Loucy (cell line): ENCODE results near the gene PCYT1A.
"Not testable (repeated sequence)": the region's sequence is repeated elsewhere in the genome, so short reads cannot be mapped to it uniquely, and the experiment has no call there.

Source experiments
- H2AFZ ChIP-seq: fragments of 200-600 bp; sonication (generic); 2 replicates; pipeline ENCODE4 v1.6.0; 2016; ENCODE audit warnings: antibody characterized with exemption, mild to moderate bottlenecking, low read length, moderate library complexity
- H3F3A ChIP-seq: fragments of 200-600 bp; 2 replicates; pipeline ENCODE4 v1.6.0; 2016; ENCODE audit warnings: antibody characterized with exemption, low read depth, mild to moderate bottlenecking
- H3K27me3 ChIP-seq: fragments of 200-600 bp; sonication (generic); 2 replicates; pipeline ENCODE4 v1.6.1; 2014; ENCODE audit warnings: low read length, mild to moderate bottlenecking; ENCODE audit not compliant: insufficient read depth, poor library complexity, severe bottlenecking
- H3K36me3 ChIP-seq: fragments of 200-600 bp; sonication (generic); 2 replicates; pipeline ENCODE4 v1.6.1; 2016; ENCODE audit warnings: low read length; ENCODE audit not compliant: insufficient read depth
- H3K4me1 ChIP-seq: fragments of 200-600 bp; sonication (generic); 2 replicates; pipeline ENCODE4 v1.5.1; 2014; ENCODE audit warnings: low read length, mild to moderate bottlenecking; ENCODE audit not compliant: insufficient read depth, poor library complexity, severe bottlenecking
- H3K4me2 ChIP-seq: fragments of 200-600 bp; sonication (generic); 2 replicates; pipeline ENCODE4 v1.6.0; 2014; ENCODE audit warnings: antibody characterized with exemption, low read length, low read depth, mild to moderate bottlenecking; ENCODE audit not compliant: poor library complexity, severe bottlenecking
- H3K4me3 ChIP-seq: fragments of 200-600 bp; sonication (generic); 2 replicates; pipeline ENCODE4 v1.5.1; 2014; ENCODE audit warnings: low read length, mild to moderate bottlenecking, mixed read lengths; ENCODE audit not compliant: poor library complexity, severe bottlenecking
- H3K79me2 ChIP-seq: fragments of 200-600 bp; sonication (generic); 2 replicates; pipeline ENCODE4 v1.6.1; 2014; ENCODE audit warnings: low read length; ENCODE audit not compliant: insufficient read depth
- H3K9ac ChIP-seq: fragments of 200-600 bp; sonication (generic); 2 replicates; pipeline ENCODE4 v1.6.0; 2014; ENCODE audit warnings: mild to moderate bottlenecking, low read depth, low read length, moderate library complexity; ENCODE audit not compliant: poor library complexity, severe bottlenecking
- H3K9me2 ChIP-seq: fragments of 200-600 bp; sonication (generic); replicated peaks from 2 replicates; pipeline ENCODE4 v1.6.1; 2016; ENCODE audit warnings: low read depth, low read length, mixed read lengths
- H3K9me3 ChIP-seq: fragments of 200-600 bp; sonication (generic); 2 replicates; pipeline ENCODE4 v1.6.1; 2014; ENCODE audit warnings: mild to moderate bottlenecking, antibody characterized with exemption, low read length, low read depth; ENCODE audit not compliant: insufficient read depth
- H4K20me1 ChIP-seq: fragments of 200-600 bp; sonication (generic); 2 replicates; pipeline ENCODE4 v1.6.0; 2014; ENCODE audit warnings: antibody characterized with exemption, low read length, mild to moderate bottlenecking; ENCODE audit not compliant: insufficient read depth, poor library complexity, severe bottlenecking
- CTCF ChIP-seq: fragments of 200-600 bp; sonication (generic); conservative IDR thresholded peaks from 2 replicates; pipeline ENCODE4 v1.5.1; 2014; ENCODE audit warnings: mild to moderate bottlenecking, antibody characterized with exemption, low read length
- EZH2phosphoT487 ChIP-seq: fragments of 200-600 bp; IDR thresholded peaks from 2 replicates; pipeline ENCODE4 v1.6.1; 2018; ENCODE audit warnings: antibody characterized with exemption, mild to moderate bottlenecking, moderate library complexity, borderline replicate concordance

Gene PCYT1A

DNA sequence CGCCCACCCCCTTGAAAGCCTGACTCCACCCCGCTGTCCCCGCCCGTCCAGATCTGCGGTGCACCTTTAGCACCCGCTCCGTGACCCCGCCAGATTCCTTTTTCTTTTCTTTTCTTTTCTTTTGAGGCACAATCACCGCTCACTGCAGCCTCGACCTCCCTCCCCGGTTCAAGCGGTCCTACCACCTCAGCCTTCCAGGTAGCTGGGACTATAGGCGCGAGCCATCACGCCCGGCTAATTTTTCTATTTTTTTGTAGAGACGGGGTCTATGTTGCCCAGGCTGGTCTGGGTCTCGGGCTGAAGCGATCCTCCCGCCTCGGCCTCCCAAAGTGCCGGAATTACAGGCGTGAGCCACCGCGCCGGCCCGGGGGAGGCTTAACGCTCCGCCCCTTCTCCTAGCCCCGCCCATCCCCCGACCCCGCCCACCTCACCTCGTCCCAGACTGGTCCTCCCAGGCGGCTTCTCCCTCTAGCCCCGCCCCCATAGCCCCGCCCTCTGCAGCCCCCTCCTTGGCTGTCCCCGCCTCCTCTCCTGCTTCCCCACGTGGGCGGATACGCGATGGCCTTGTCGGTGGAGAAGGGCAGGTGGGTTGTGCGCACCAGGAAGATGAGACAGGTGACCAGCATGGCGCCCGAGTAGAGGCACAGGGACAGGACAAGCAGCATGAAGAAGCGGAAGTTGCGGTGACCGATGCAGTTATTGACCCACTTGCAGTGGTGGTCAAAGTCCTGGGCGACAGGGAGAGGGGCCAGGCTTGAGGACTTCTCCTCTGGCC is 79.5 kb downstream of the PCYT1A start:
- Histone ChIP-seq H4K20me1 (no peaks in the 10 kb centered on the region), H3K4me2 (no peak overlapping the region), H3K9me3 (no peaks in the 10 kb centered on the region), H3K9ac (no peak overlapping the region), H3K27me3 (no peaks in the 10 kb centered on the region), H3K4me1 (no peaks in the 10 kb centered on the region), H3K79me2 (no peaks in the 10 kb centered on the region), H3F3A (no peaks in the 10 kb centered on the region), H3K9me2 (no peaks in the 10 kb centered on the region), H2AFZ (no peak overlapping the region), H3K36me3 (no peaks in the 10 kb centered on the region), H3K4me3 (no peak overlapping the region)
- no peak for TF ChIP-seq EZH2phosphoT487
- TF ChIP-seq CTCF: no peak

DNA sequence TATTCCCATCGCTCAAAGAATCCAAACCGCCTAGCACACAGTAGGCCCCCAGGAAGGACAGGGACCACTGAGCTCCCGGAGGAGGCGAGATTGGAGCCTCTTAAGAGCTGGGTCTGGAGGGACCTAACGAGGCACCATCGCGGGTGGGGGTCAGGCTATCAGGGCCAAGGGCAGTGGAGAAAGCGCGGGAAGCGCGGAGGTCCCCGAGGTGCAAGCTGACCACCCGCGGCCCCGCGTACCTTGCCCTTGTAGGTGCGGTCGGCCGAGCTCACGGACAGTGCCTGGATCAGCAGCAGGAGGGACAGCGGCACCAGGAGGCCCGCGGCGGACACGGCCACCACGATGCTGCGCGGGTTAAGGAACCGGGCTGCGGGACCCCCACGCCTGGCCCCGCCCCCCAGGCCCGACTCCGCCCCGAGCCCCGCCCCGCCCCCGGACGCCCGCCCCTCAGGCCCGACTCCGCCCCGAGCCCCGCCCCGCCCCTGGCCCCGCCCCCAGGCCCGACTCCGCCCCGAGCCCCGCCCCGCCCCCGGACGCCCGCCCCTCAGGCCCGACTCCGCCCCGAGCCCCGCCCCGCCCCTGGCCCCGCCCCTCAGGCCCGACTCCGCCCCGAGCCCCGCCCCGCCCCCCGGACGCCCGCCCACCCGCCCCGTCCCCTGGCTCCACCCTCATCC is 80.2 kb downstream of the PCYT1A start:
- H3K36me3 ChIP-seq: no peaks in the 10 kb centered on the region
- TF ChIP-seq EZH2phosphoT487 (no peak), CTCF (no peak)
- no peak overlapping the region for H3K9ac ChIP-seq
- H3K27me3 ChIP-seq: no peaks in the 10 kb centered on the region
- no peaks in the 10 kb centered on the region for H3K79me2 ChIP-seq
- no peaks in the 10 kb centered on the region for H3F3A ChIP-seq
- no peak overlapping the region for H3K4me3 ChIP-seq
- no peaks in the 10 kb centered on the region for H4K20me1 ChIP-seq
- H3K9me2 ChIP-seq: no peaks in the 10 kb centered on the region
- H2AFZ ChIP-seq: no peak overlapping the region
- no peak overlapping the region for H3K4me2 ChIP-seq
- no peaks in the 10 kb centered on the region for H3K9me3 ChIP-seq
- H3K4me1 ChIP-seq: no peaks in the 10 kb centered on the region

GRCh38 chr3:196205442-196206205 is 81.9 kb downstream of the PCYT1A start:
- not testable (repeated sequence) for H3K79me2 ChIP-seq, H3K9me2 ChIP-seq, H3K9ac ChIP-seq, H3K36me3 ChIP-seq, H3K27me3 ChIP-seq, H3K4me3 ChIP-seq, H3K4me1 ChIP-seq, H3K4me2 ChIP-seq, H3F3A ChIP-seq, H3K9me3 ChIP-seq, H2AFZ ChIP-seq, H4K20me1 ChIP-seq
